Karpas-422 (cell line): ENCODE measurements around the gene NPAS3. TPM values are rescaled to one million over a fixed set of nuclear protein-coding genes. Genes with fewer than 3 reads are reported as not detected.

Experiments used
- DNase-seq: peaks from one replicate; pipeline ENCODE4 v3.0.0-alpha.2; 2015
- H2AFZ ChIP-seq: fragments of 200-600 bp; sonication (generic); 2 replicates; pipeline ENCODE4 v1.6.1; 2014; ENCODE audit warnings: antibody characterized with exemption, low read length, mixed read lengths
- H3K27ac ChIP-seq: fragments of 200-600 bp; sonication (generic); 2 replicates; pipeline ENCODE4 v1.5.1; 2014; ENCODE audit warnings: mild to moderate bottlenecking, low read length, moderate library complexity
- H3K27me3 ChIP-seq: fragments of 200-600 bp; sonication (generic); 2 replicates; pipeline ENCODE4 v1.6.1; 2014; ENCODE audit warnings: low read length, mixed read lengths
- H3K36me3 ChIP-seq: fragments of 200-600 bp; sonication (generic); 2 replicates; pipeline ENCODE4 v1.6.1; 2014; ENCODE audit warnings: low read length, mixed read lengths; ENCODE audit not compliant: insufficient read depth
- H3K4me1 ChIP-seq: fragments of 200-600 bp; sonication (generic); 2 replicates; pipeline ENCODE4 v1.6.1; 2014; ENCODE audit warnings: mild to moderate bottlenecking, low read length, mixed read lengths
- H3K4me2 ChIP-seq: fragments of 200-600 bp; sonication (generic); 2 replicates; pipeline ENCODE4 v1.6.1; 2014; ENCODE audit warnings: low read length, low read depth, mild to moderate bottlenecking; ENCODE audit not compliant: poor library complexity, severe bottlenecking
- H3K4me3 ChIP-seq: fragments of 200-600 bp; sonication (generic); 2 replicates; pipeline ENCODE4 v1.5.1; 2014; ENCODE audit warnings: mild to moderate bottlenecking, antibody characterized with exemption, low read length, mixed read lengths
- H3K79me2 ChIP-seq: fragments of 200-600 bp; sonication (generic); 2 replicates; pipeline ENCODE4 v1.6.1; 2014; ENCODE audit warnings: mild to moderate bottlenecking, low read length, mixed read lengths
- H3K9ac ChIP-seq: fragments of 200-600 bp; sonication (generic); 2 replicates; pipeline ENCODE4 v1.6.0; 2014; ENCODE audit warnings: low read length
- H3K9me2 ChIP-seq: fragments of 200-600 bp; sonication (generic), shearing (Covaris generic); replicated peaks from 2 replicates; pipeline ENCODE4 v1.6.0; 2014; ENCODE audit warnings: mild to moderate bottlenecking, low read length, moderate library complexity; ENCODE audit not compliant: insufficient read depth
- H3K9me3 ChIP-seq: fragments of 300-700, 200-600 bp; sonication (generic); 2 replicates; pipeline ENCODE4 v1.6.1; 2014; ENCODE audit warnings: low read length, mixed read lengths
- H4K20me1 ChIP-seq: fragments of 200-600 bp; sonication (generic); 2 replicates; pipeline ENCODE4 v1.6.1; 2014; ENCODE audit warnings: mild to moderate bottlenecking, antibody characterized with exemption, low read length, low read depth; ENCODE audit not compliant: insufficient read depth
- total RNA-seq: library from RNA; depleted of rRNA; stranded (reverse); fragments of >200 nt; shearing (Covaris generic); gene quantifications from 2 replicates; pipeline ENCODE4 v1.2.3, GENCODE V29; 2014; ENCODE audit warnings: low replicate concordance

NPAS3 gene
- total RNA-seq, 1 experiment from 2014 or later, result 1.6 TPM

DNA sequence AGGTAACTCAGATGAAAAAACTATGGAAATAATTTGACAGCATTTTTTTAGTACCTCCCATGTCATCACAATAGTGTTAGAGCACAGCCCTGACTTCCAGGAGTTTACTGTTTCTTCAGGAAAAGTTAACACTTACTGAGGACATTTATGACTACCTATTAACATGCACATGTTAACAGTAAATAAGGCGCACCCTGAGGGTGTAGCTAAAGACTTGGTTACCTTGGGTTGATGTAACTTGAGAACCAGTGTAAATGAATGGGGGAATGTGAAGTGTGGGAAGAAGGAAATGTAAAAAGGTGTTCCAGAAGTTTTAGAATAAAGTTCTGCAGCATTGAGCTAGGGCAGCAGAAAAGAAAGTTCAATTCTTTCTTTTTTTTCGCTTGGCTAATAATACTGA lies 646.0 kb downstream of the NPAS3 start:
- H3K79me2 ChIP-seq, result no peaks in the 10 kb centered on the region
- H3K4me3 ChIP-seq, result no peak overlapping the region
- no peaks in the 10 kb centered on the region for H4K20me1 ChIP-seq
- no peak overlapping the region for H3K9ac ChIP-seq
- no peak overlapping the region for H3K27ac ChIP-seq
- no peaks in the 10 kb centered on the region for H3K36me3 ChIP-seq
- H3K9me2 ChIP-seq, result 0 out of 2 replicates have a peak, but pooled peaks cover 5% of the 10 kb centered on the region
- H3K4me2 ChIP-seq, result no peak overlapping the region
- peaks cover 9% of the 10 kb centered on the region for H3K4me1 ChIP-seq
- H3K9me3 ChIP-seq, result no peaks in the 10 kb centered on the region
- no peaks in the 10 kb centered on the region for H3K27me3 ChIP-seq
- no peak for DNase-seq
- H2AFZ ChIP-seq, result no peak overlapping the region

DNA sequence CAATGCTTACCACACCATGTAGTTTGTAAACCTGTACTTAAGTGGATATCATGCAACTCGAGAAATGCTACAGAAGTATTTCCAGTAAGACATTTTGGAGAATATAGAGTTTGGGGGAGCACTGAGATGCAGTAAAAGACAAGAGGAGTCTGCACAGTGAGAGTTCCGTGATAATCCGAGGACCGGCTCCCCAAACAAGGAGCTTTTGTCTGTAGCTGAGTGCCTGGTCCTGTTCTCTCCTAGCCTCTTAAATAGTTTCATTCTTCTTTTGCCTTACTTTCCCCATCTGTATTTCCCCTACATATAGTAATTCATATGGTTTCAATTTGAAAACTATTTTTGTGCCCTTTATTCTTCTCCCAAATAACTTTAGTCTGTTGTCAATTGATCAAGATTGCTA lies 648.1 kb downstream of the NPAS3 start:
- H3K36me3 ChIP-seq, result no peaks in the 10 kb centered on the region

GRCh38 chr14:33587791-33588190 lies 649.1 kb downstream of the NPAS3 start:
- Histone ChIP-seq H3K79me2 (no peaks in the 10 kb centered on the region), H3K9ac (no peak overlapping the region)

More for the DNA sequence above, 648.1 kb downstream of the NPAS3 start:
- Histone ChIP-seq H3K79me2 (no peaks in the 10 kb centered on the region), H2AFZ (no peak overlapping the region), H3K4me3 (no peak overlapping the region), H3K9me3 (no peaks in the 10 kb centered on the region), H3K27me3 (no peaks in the 10 kb centered on the region), H4K20me1 (no peaks in the 10 kb centered on the region), H3K9me2 (0 out of 2 replicates have a peak, but pooled peaks cover 5% of the 10 kb centered on the region), H3K27ac (no peak overlapping the region), H3K9ac (no peak overlapping the region), H3K4me1 (peaks cover 9% of the 10 kb centered on the region), H3K4me2 (no peak overlapping the region)
- no peak for DNase-seq

GRCh38 chr14:33588771-33589170 lies 650.1 kb downstream of the NPAS3 start:
- H3K4me1 ChIP-seq, result peaks cover 9% of the 10 kb centered on the region
- no peaks in the 10 kb centered on the region for H3K36me3 ChIP-seq
- H3K4me3 ChIP-seq, result no peak overlapping the region
- no peak overlapping the region for H3K9ac ChIP-seq
- no peaks in the 10 kb centered on the region for H3K27me3 ChIP-seq
- no peak overlapping the region for H3K4me2 ChIP-seq
- no peak overlapping the region for H2AFZ ChIP-seq
- H3K27ac ChIP-seq, result no peak overlapping the region
- DNase-seq, result no peak
- H3K9me3 ChIP-seq, result no peaks in the 10 kb centered on the region
- peaks cover 5% of the 10 kb centered on the region; the same call in 1 of the 2 replicates for H3K9me2 ChIP-seq
- H3K79me2 ChIP-seq, result no peaks in the 10 kb centered on the region
- H4K20me1 ChIP-seq, result no peaks in the 10 kb centered on the region

More at GRCh38 chr14:33587791-33588190, 649.1 kb downstream of the NPAS3 start:
- H3K4me3 ChIP-seq, result no peak overlapping the region
- H3K27ac ChIP-seq, result no peak overlapping the region
- no peak for DNase-seq
- H4K20me1 ChIP-seq, result no peaks in the 10 kb centered on the region
- H3K36me3 ChIP-seq, result no peaks in the 10 kb centered on the region
- H3K9me2 ChIP-seq, result 0 out of 2 replicates have a peak, but pooled peaks cover 5% of the 10 kb centered on the region
- no peaks in the 10 kb centered on the region for H3K27me3 ChIP-seq
- no peaks in the 10 kb centered on the region for H3K9me3 ChIP-seq
- peak overlapping the region; percentile 0; the same call in 1 of the 2 replicates for H2AFZ ChIP-seq
- H3K4me1 ChIP-seq, result peaks cover 9% of the 10 kb centered on the region
- H3K4me2 ChIP-seq, result no peak overlapping the region

GRCh38 chr14:33589334-33589733 lies 650.7 kb downstream of the NPAS3 start:
- H3K4me2 ChIP-seq, result no peak overlapping the region
- H3K27me3 ChIP-seq, result no peaks in the 10 kb centered on the region
- no peak overlapping the region for H3K9ac ChIP-seq
- H4K20me1 ChIP-seq, result no peaks in the 10 kb centered on the region
- H3K27ac ChIP-seq, result no peak overlapping the region
- no peaks in the 10 kb centered on the region for H3K9me3 ChIP-seq
- DNase-seq, result no peak
- H3K4me1 ChIP-seq, result peaks cover 9% of the 10 kb centered on the region
- H2AFZ ChIP-seq, result no peak overlapping the region
- H3K79me2 ChIP-seq, result no peaks in the 10 kb centered on the region
- no peaks in the 10 kb centered on the region for H3K36me3 ChIP-seq
- peaks cover 5% of the 10 kb centered on the region; the same call in 1 of the 2 replicates for H3K9me2 ChIP-seq
- H3K4me3 ChIP-seq, result no peak overlapping the region

- Histone ChIP-seq H2AFZ (no peak overlapping the region), H3K27me3 (no peaks in the 10 kb centered on the region), H3K4me1 (peaks cover 9% of the 10 kb centered on the region), H3K9ac (no peak overlapping the region), H3K9me3 (no peaks in the 10 kb centered on the region), H4K20me1 (no peaks in the 10 kb centered on the region), H3K4me2 (no peak overlapping the region), H3K4me3 (no peak overlapping the region), H3K36me3 (no peaks in the 10 kb centered on the region), H3K27ac (no peak overlapping the region), H3K79me2 (no peaks in the 10 kb centered on the region), H3K9me2 (peaks cover 5% of the 10 kb centered on the region; the same call in 1 of the 2 replicates)
- no peak for DNase-seq
Measured at GRCh38 chr14:33590891-33591630, 652.4 kb downstream of the NPAS3 start.

GRCh38 chr14:33592297-33592696 lies 653.6 kb downstream of the NPAS3 start:
- H3K4me2 ChIP-seq, result no peak overlapping the region
- H3K27ac ChIP-seq, result no peak overlapping the region
- H4K20me1 ChIP-seq, result no peaks in the 10 kb centered on the region
- no peaks in the 10 kb centered on the region for H3K27me3 ChIP-seq
- H3K9me2 ChIP-seq, result peaks cover 1% of the 10 kb centered on the region; the same call in 1 of the 2 replicates
- H3K36me3 ChIP-seq, result no peaks in the 10 kb centered on the region
- H3K9ac ChIP-seq, result no peak overlapping the region
- no peak for DNase-seq
- peaks cover 11% of the 10 kb centered on the region for H3K4me1 ChIP-seq
- no peaks in the 10 kb centered on the region for H3K9me3 ChIP-seq
- H3K79me2 ChIP-seq, result no peaks in the 10 kb centered on the region
- H3K4me3 ChIP-seq, result no peak overlapping the region
- H2AFZ ChIP-seq, result no peak overlapping the region

DNA sequence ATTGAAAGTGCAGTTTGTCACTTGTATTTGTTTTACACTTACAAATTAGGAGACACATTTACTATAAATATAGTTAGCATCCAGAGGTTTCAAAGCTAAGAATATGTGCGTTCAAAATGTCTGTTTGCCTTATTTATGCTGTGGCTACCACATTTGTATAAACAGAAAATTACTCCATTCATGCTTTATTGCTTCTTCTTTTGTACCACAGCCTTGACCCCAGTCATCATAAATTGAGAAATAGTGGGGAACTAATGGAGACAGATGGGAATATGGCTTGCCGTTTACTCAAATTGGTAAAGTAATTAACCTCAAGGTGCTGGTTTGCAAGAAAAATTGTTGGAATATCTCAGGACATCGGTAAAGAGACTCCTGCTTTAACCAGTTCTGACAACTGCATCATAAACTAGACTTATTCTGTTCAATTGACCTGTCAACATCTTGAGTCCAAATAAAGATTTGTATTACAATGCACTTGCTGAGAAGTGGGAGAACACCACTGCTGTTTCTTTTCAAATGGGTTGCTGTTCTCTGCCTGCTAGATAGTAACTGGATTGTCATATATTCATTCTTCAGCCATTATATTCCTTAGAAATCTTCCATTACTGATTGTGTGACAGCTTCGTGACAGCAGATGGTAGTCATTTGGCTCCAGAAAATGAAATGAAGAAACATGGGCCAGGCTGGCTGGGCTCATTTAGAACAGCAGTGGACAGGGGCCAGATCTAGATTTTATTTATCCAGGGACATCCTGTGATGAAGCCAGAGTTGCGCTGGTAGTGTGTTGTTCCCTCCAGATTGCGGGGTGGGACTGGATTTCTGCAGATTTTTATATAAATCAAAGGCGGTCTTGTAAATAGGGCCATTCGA lies 657.8 kb downstream of the NPAS3 start:
- Histone ChIP-seq H3K27ac (no peak overlapping the region), H3K4me1 (peaks cover 9% of the 10 kb centered on the region; the same call in 1 of the 2 replicates), H3K36me3 (no peaks in the 10 kb centered on the region), H2AFZ (no peak overlapping the region), H3K27me3 (no peaks in the 10 kb centered on the region), H3K79me2 (no peaks in the 10 kb centered on the region), H3K9me2 (no peaks in the 10 kb centered on the region; the same call in 1 of the 2 replicates), H4K20me1 (no peaks in the 10 kb centered on the region), H3K4me3 (no peak overlapping the region), H3K4me2 (no peak overlapping the region), H3K9ac (no peak overlapping the region), H3K9me3 (no peaks in the 10 kb centered on the region)
- DNase-seq, result no peak
